ENCODE measurements around the gene ZFYVE28. TPM values are rescaled to one million over a fixed set of nuclear protein-coding genes. Genes with fewer than 3 reads are reported as not detected.

ZFYVE28 gene
- total and polyA plus RNA-seq, 10 of the 15 experiments (the other 5 are each of a cell fraction or from before 2014, with no cell fraction given): 0.06 to 1.9 (median 0.22) TPM; not detected in 1

DNA sequence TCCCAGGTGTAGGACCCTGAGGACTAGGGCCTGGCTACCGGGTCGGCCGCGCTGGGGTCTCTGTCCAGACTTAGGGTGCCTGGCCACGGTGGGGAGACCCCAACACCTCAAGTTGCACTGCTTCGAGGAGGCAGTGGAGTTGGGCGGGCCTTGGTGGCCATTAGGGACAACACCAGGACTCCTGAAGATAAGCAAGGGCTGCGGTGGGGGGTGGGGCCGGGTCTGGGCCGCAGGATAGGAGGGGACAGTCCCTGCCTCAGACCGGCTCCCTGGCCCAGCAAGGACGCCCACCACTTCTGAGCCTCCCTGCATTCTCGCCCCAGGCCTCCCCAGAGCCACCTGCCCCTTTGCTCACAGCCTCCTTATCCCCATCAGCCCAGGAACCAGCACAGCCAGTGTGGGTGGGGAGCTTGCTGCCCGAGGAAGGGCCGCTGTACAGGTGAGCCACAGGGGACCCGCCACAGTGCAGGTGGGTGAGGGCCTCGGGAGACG is 151.1 kb downstream of the ZFYVE28 start:
- no peak for ATAC-seq
- no peaks in the 10 kb centered on the region for H4K20me1 ChIP-seq (ENCODE audit: control insufficient read depth, insufficient read depth)
- POLR2A ChIA-PET: no interaction called here

DNA sequence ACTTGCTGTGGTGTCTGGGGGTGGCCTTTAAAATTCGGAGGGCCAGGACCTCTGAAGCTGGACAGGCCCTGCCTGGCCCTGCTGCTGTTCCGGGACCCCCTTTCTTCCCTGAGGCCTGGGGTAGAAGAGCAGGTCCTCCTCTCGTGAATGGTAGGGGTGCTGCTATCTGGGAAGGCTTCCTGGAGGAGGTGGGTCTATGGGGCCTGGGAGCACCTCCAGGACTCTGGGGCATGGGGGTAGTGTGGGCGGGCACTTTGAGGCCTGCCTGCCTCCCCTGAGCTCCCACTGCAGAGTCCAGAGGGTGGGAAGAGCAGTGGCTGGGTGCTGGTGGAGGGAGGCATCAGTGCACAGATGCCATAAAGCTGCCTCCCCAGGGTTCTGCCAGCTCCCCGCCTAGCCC is 151.6 kb downstream of the ZFYVE28 start:
- no peaks in the 10 kb centered on the region; the same call in 1 of the 2 replicates for H3K4me1 ChIP-seq (ENCODE audit: control insufficient read depth, insufficient read depth, low read length)
- WGBS (ENCODE audit: insufficient coverage, insufficient replicate concordance, low lambda C conversion rate, missing lambda C conversion rate): 32% methylated on average over 5 of the region's 5 CpGs
- H3K9me3 ChIP-seq (replicated peaks; ENCODE audit: control insufficient read depth, insufficient read depth, low read length): no peaks in the 10 kb centered on the region
- BruUV-seq (replicated peaks): no TSS peak
- TF ChIP-seq EP300 (IDR thresholded peaks at IDR 0.05; ENCODE audit: borderline replicate concordance in 1 of 2, control insufficient read depth in 1 of 2, low read depth in 2 of 2, low read length in 2 of 2) (no peak), BHLHE40 (IDR thresholded peaks at IDR 0.05; ENCODE audit: borderline replicate concordance in 1 of 2, low read depth in 2 of 2, low read length in 1 of 2) (no peak), POLR2AphosphoS5 (IDR thresholded peaks at IDR 0.05; ENCODE audit: low read length) (no peak), RAD21 (IDR thresholded peaks at IDR 0.05; ENCODE audit: insufficient read depth, low read depth, low read length) (no peak), CHD4 (IDR thresholded peaks at IDR 0.05) (no peak), CREM (IDR thresholded peaks at IDR 0.05; ENCODE audit: low read depth) (no peak), RFX5 (IDR thresholded peaks at IDR 0.05; ENCODE audit: low read depth, low read length) (no peak), SREBF2 (IDR thresholded peaks at IDR 0.05; ENCODE audit: low read length) (no peak), NFIC (IDR thresholded peaks at IDR 0.05; ENCODE audit: low read depth, low read length) (no peak), NRF1 (conservative IDR thresholded peaks at IDR 0.05; ENCODE audit: low read depth, low read length) (no peak), BACH1 (IDR thresholded peaks at IDR 0.05; ENCODE audit: borderline replicate concordance) (no peak), CHD1 (IDR thresholded peaks at IDR 0.05; ENCODE audit: low read depth, low read length) (no peak)
- no peak for FAIRE-seq
- H3K9ac ChIP-seq (ENCODE audit: control insufficient read depth, insufficient read depth, low read length): no peak overlapping the region
- H3K36me3 ChIP-seq (ENCODE audit: control insufficient read depth in 2 of 2, insufficient read depth in 2 of 2, low read length in 1 of 2): no peaks in the 10 kb centered on the region
- H3K27ac ChIP-seq (ENCODE audit: control insufficient read depth, insufficient read depth): no peak overlapping the region
- DNase-seq (ENCODE audit: low read depth, low spot score): no peak
- H2AFZ ChIP-seq (ENCODE audit: control insufficient read depth, low read depth, low read length): no peak overlapping the region
- H3K79me2 ChIP-seq (ENCODE audit: control insufficient read depth, insufficient read depth, low read length): no peaks in the 10 kb centered on the region
- H3K27me3 ChIP-seq (replicated peaks in 1 of 2; ENCODE audit: control insufficient read depth in 2 of 2, insufficient read depth in 2 of 2, low read length in 1 of 2): no peaks in the 10 kb centered on the region
- CTCF ChIA-PET: interaction anchor here (0.7 kb wide), 1 partner anchor 173 kb away, joined by 3 read pairs; no protein-coding TSS in a partner anchor
- H3K4me2 ChIP-seq (ENCODE audit: control insufficient read depth, insufficient read depth): no peak overlapping the region
- RAD21 ChIA-PET (ENCODE audit: unreplicated experiment): no interaction called here
- no peak overlapping the region for H3K4me3 ChIP-seq
- in situ Hi-C loops (cut with MboI): no loop called here
- intact Hi-C loops (cut with micrococcal nuclease; ENCODE audit: unreplicated experiment): loop anchor here (10.0 kb wide), 1 partner anchor 808 kb away; the partner anchor contains the start of genes HTT and HTT-AS
- POLR2A ChIA-PET: no interaction called here
- no peak for ATAC-seq
- SMC1A ChIA-PET (ENCODE audit: uncharacterized antibody, unreplicated experiment): no interaction called here
- H4K20me1 ChIP-seq (ENCODE audit: control insufficient read depth, insufficient read depth): no peaks in the 10 kb centered on the region

More for the DNA sequence above, 151.1 kb downstream of the ZFYVE28 start:
- FAIRE-seq: no peak
- ChIA-PET CTCF (no interaction called here), SMC1A (ENCODE audit: uncharacterized antibody, unreplicated experiment) (no interaction called here), RAD21 (ENCODE audit: unreplicated experiment) (no interaction called here)
- in situ Hi-C loops (cut with MboI) (no loop called here), intact Hi-C loops (cut with micrococcal nuclease; ENCODE audit: unreplicated experiment) (loop anchor here (10.0 kb wide), 1 partner anchor 807 kb away; the partner anchor contains the start of genes HTT and HTT-AS)
- Histone ChIP-seq H2AFZ (ENCODE audit: control insufficient read depth, low read depth, low read length) (no peak overlapping the region), H3K9me3 (replicated peaks; ENCODE audit: control insufficient read depth, insufficient read depth, low read length) (no peaks in the 10 kb centered on the region), H3K4me1 (ENCODE audit: control insufficient read depth, insufficient read depth, low read length) (no peaks in the 10 kb centered on the region; the same call in 1 of the 2 replicates), H3K27ac (ENCODE audit: control insufficient read depth, insufficient read depth) (no peak overlapping the region), H3K36me3 (ENCODE audit: control insufficient read depth in 2 of 2, insufficient read depth in 2 of 2, low read length in 1 of 2) (no peaks in the 10 kb centered on the region), H3K79me2 (ENCODE audit: control insufficient read depth, insufficient read depth, low read length) (no peaks in the 10 kb centered on the region), H3K27me3 (replicated peaks in 1 of 2; ENCODE audit: control insufficient read depth in 2 of 2, insufficient read depth in 2 of 2, low read length in 1 of 2) (no peaks in the 10 kb centered on the region), H3K4me3 (no peak overlapping the region), H3K4me2 (ENCODE audit: control insufficient read depth, insufficient read depth) (no peak overlapping the region), H3K9ac (ENCODE audit: control insufficient read depth, insufficient read depth, low read length) (no peak overlapping the region)
- TF ChIP-seq RUNX3 (IDR thresholded peaks at IDR 0.05; ENCODE audit: low read length): no peak
- no peak for TF ChIP-seq IRF4 (IDR thresholded peaks at IDR 0.05; ENCODE audit: low read depth, low read length)
- TF ChIP-seq ZNF274 (IDR thresholded peaks at IDR 0.05; ENCODE audit: insufficient read depth, insufficient read length): no peak
- TF ChIP-seq SUZ12 (IDR thresholded peaks at IDR 0.05; ENCODE audit: unreplicated experiment): no peak
- no peak for TF ChIP-seq MYC (IDR thresholded peaks at IDR 0.05; ENCODE audit: insufficient read depth, insufficient read length, insufficient replicate concordance, low read length, severe bottlenecking)
- no peak for TF ChIP-seq GATAD2B (conservative IDR thresholded peaks at IDR 0.05; ENCODE audit: low read depth)
- TF ChIP-seq BHLHE40 (IDR thresholded peaks at IDR 0.05; ENCODE audit: borderline replicate concordance in 1 of 2, low read depth in 2 of 2, low read length in 1 of 2): no peak
- TF ChIP-seq TARDBP (IDR thresholded peaks at IDR 0.05; ENCODE audit: borderline replicate concordance): no peak
- no peak for DNase-seq (ENCODE audit: low read depth, low spot score)
- 30% methylated on average over 15 of the region's 18 CpGs for WGBS (ENCODE audit: insufficient coverage, insufficient replicate concordance, low lambda C conversion rate, missing lambda C conversion rate)
- no TSS peak for BruUV-seq (replicated peaks)

Measured in GM12878 (cell line).